GM21526 (cell line): Measurements from ENCODE around the gene CPNE8.
A peak's percentile ranks its signal among the peaks of the same experiment; 100 is the strongest.
"Not testable (repeated sequence)": the region's sequence is repeated elsewhere in the genome, so short reads cannot be mapped to it uniquely, and the experiment has no call there.

ENCODE experiments used
- ATAC-seq: cut with Tn5 transposase; IDR thresholded peaks from one replicate; pipeline ENCODE4 v1.9.1; 2021; ENCODE audit warnings: moderate library complexity; ENCODE audit not compliant: unreplicated experiment, low FRiP score

CPNE8 gene

GRCh38 chr12:38744041-38744440 is 161.3 kb downstream of the CPNE8 start:
- no peak for ATAC-seq

GRCh38 chr12:38742496-38742895 is 162.9 kb downstream of the CPNE8 start:
- ATAC-seq: not testable (repeated sequence)

GRCh38 chr12:38736821-38737220 is 168.6 kb downstream of the CPNE8 start:
- ATAC-seq: no peak

- no peak for ATAC-seq
Observed at GRCh38 chr12:38732761-38733160, 172.6 kb downstream of the CPNE8 start.

DNA sequence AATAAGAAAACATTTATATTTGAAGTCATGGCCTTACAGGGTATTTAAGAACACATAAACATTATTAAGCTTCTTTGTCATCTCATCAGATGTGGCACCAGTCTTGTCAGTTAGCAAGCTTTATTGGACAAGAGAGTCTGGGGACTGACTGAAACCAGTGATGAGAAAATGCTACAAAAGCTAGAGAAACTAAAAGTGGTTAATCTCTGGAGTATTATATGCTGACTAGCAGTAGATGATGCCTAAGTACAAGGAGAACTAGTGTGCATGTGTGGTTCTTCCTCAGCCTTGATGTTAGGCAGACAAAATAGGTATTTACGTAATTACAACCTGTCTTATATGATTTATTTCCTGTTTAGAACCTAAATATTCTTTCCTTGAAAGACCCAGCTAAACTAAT is 176.5 kb downstream of the CPNE8 start:
- no peak for ATAC-seq

DNA sequence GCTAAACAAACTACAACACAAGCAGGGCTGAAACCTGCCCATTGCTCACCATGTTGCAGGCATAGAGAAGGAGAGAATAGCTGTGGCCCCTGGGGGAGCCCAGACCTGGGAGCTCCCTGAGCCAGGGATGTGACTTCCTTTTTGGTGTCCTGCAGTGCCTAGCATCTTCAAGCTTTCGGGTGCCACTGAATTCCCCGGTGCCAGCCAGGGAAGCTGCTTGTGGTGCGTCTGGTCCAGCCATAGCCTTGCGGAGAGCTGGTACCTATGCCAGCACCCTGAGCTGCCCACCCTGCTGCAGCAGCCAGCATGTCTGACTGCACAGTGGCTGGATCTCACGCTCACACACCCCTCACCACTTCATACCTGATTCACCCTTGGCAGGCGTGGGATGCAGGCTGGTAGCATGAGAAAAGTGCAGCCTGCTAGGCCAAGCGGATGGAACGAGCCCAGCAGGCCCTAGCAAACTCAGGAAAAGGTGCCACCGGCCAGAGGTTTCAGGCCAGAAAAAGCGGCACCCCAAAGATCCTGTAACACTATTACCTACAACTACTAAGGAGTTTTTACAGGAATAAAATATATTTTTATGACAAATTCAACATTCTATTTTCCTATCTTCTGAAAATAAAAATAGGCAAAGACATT is 183.7 kb downstream of the CPNE8 start:
- no peak for ATAC-seq

GRCh38 chr12:38720661-38721060 is 184.7 kb downstream of the CPNE8 start:
- ATAC-seq: no peak

DNA sequence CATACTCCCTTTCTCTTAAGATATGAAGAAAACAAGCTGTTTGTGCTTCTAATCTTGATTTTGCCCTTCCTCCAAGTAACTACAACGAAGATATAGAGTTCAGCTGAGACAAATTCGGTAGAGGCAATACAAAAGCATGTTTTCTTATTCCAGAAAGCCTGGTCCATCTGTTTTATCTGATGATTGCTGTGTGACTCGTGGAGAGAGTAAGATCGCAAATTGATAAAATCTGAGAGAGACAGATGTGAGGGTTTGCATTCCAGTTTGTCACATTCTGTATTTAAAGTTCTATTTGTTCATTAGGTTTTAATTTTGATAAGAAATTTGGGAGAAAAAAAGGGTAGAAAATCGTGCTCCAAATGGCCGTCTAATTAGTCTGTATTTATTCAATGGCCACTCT is 192.1 kb downstream of the CPNE8 start:
- ATAC-seq: no peak

DNA sequence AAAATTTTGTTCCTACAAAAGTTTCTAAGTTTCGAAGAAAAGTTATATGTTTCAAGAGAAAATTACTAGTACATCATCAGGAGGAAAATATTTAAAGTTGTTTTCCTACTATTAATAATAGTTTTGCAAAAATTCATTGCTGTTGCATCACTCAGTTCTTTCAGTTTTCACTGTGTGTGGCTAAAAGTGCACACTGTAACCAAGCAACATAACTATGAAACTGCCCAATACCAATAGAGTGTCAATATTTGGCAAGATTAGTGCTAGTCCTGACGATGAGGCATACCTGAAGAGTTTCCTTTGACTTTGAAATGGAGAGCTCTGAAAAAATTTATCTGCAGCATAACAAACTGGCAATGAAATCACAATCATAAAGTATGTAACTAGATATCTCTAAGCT is 194.3 kb downstream of the CPNE8 start:
- ATAC-seq: peak; percentile 80

DNA sequence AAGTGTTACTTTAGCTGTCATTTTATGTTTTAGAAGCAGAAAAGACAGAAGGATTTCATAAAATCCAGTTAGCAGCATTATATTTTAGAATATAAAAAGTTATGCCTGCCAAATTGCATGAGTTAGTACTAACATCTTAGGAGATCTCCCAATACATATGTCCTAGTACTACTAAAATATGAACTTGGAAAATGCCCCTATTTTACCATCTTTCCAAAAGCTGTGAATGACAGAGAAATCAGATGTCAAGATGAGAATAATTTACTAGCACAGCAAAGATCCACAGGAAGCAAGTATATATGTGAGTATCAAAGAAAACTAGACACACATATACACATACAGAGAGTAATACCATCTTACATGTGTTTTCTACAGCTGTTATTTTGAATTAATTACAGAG is 196.9 kb downstream of the CPNE8 start:
- no peak for ATAC-seq

DNA sequence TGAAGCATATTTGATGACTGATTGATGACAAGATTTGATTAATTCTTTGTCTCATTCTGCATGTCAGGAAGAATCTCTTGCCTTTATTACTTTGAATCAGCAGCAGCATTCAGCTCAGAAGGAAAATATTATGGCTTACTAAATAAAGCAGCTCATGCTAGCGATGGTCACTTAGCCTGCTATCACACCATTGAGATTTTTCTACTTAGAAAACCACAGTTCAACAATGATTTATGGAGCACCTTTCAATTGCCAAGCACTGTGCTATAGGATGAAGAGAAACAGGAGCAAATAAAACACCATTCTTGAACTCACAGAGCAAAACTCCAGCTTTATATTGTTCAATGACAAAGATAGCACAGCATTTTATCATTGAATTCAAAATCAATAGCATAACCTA is 197.7 kb downstream of the CPNE8 start:
- ATAC-seq: no peak

DNA sequence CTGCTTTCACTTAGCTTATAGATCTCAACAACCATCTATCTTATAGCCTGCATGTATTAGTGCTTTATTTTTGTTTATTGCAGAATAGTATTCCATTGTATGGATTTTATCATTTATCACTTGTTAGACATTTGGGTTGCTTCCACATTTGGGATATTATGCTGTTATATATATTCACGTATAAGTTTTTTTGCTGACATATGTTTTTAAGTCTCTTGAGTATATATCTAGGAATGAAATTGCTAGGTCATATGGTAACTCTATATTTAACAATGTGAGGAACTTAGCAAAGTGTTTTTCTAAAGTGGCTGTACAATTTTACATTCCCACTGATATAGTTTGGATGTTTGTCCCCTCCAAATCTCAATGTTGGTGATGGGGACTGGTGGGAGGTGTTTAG is 208.1 kb downstream of the CPNE8 start:
- no peak for ATAC-seq

DNA sequence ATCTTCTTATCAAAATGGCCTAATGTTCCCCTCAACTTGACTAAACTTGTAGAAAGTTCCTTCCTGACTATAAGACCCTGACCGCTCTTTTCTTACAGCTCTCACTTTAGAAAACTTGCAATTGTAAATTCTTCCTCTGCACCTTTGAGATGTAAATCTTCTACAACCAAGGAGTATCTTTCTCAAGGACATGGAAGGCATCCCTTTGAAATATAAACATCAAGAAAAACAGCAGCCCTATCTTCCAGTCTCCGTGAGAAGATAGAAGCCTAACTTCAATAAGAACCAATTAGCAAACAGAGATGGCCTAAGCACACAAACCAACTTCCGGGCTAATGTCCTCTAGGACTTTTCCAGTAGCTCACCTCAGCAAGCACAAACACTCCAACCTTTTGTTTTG is 210.3 kb downstream of the CPNE8 start:
- no peak for ATAC-seq

DNA sequence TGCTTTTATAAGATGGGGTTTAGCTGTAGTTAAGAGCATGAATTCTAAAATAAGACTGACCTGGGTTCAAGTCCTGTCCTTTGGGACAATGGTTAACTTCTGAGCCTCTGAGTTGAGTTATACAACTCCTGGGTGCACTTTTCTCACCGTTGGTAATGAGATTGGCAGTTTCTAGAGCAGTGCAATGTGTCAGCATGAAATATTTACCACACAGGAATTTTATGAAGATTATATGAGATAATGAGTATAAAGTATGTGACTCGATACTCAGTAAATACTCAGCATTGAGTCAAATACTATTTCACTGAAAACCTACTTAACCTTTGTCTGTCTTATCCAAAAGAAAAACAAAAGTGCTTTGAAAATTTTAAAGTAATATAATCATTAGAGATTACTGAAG is 214.2 kb downstream of the CPNE8 start:
- ATAC-seq: no peak

DNA sequence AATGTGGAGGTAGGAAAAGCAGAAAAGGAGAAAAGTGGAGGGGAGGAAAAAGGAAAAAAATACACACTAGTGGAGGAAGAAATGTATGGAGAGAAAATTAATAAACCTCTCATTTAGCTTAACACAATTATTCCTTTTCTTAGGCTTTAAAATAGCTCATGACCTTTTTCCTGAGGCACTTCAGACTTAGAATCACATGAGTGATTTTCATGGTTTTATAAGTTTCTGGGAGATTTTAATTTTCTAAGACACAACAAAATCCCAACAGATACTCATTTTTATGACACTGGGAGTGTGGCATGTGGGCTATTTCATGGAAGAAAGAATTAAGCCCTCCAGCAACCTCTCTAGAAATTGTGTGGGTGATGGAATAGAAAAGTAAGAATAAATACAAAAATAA is 214.7 kb downstream of the CPNE8 start:
- ATAC-seq: no peak

- no peak for ATAC-seq
Observed at GRCh38 chr12:38689704-38690103, 215.7 kb downstream of the CPNE8 start.

- no peak for ATAC-seq
Observed at GRCh38 chr12:38689195-38689594, 216.2 kb downstream of the CPNE8 start.

DNA sequence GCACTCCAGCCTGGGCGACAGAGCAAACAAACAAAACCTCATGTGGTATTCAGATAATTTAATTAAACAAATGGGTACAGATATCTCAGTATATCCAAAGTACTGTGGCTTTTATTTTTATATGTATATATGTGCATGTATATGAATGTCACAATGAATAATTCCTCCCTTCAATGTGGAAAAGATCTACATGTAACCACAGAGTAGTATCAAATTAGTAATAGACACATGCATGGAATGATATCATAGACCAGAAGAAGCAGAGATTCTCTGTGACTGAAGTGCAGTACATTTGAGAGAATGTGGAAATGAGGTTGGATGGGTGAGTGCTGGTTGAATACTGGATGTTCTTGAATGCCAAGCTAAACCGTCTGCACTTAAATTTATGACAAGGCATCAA is 222.9 kb downstream of the CPNE8 start:
- no peak for ATAC-seq

GRCh38 chr12:38669530-38669929 is 235.9 kb downstream of the CPNE8 start:
- no peak for ATAC-seq

DNA sequence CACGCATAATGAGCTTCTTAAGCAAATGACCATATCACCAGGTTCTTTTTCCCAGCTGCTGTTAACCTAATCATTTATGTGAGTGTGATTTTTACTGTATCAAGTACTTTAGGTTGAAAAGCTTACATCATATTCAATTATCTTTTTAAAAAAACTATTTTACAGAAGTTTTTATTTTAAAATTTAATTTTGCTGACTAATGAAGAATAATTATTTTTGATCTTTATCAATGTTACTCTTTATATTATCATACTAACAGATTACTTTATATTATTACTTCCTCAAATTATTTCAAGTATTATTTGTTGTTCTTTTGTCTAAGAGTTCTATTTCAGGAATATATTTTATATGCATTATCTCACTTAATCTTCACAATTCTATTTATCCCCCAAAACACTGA is 236.3 kb downstream of the CPNE8 start:
- no peak for ATAC-seq

DNA sequence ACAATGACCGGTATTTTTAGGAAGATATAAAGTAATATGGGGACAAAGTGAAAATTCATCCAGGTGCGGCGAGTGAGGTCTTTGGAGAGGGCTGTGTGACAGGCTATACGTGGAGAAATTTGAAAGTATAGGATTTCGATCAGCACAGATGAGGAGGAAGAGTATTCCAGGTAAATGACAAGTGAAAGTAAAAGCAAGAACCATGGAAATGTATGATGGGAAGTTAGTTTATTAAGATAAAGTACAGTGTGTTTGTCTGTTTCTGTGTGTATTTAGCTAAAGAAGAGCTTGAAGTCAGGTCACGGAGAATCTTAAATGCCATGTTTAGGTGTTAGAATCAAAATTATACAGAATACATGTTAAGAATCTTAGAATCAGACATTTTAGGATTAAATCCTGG is 239.0 kb downstream of the CPNE8 start:
- ATAC-seq: no peak

DNA sequence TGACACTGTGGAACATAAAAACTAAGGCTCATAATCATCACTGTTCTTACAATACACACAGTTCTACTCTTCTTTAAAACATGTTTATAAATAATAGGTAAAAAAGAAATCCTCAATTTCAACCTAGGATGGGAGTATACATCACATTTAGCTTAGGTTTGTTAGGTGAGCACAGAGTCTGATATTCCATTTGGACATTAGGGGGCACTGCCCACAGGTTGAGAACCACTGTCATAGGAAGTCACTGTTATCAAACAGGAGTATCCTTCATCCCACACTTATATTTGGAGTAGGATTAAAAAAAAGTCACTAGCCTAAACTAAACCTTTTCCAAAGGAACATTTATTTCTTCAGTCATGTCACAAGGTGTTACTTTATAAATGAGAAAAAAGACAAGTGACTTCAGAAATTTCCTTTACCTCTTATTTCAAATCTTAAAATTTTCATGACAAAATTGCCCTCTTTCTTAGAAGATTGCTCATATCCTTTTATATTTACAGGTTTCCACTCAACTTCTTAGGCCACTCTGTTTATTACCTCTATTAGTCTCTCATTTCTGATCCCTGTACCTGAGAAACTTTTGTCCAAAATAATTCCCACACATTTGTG is 240.6 kb downstream of the CPNE8 start:
- peak; percentile 58 for ATAC-seq

- ATAC-seq: no peak
Observed at GRCh38 chr12:38662829-38663228, 242.6 kb downstream of the CPNE8 start.
